PFSK-1 (cell line): Measurements from ENCODE around the gene SMIM35.

Source experiments
- POLR2AphosphoS5 ChIP-seq: IDR thresholded peaks from 2 replicates; pipeline ENCODE4 v1.6.1; 2012; ENCODE audit warnings: low read depth, mild to moderate bottlenecking, control low read depth, low read length, moderate library complexity
- SIN3A ChIP-seq: IDR thresholded peaks from 2 replicates; pipeline ENCODE4 v1.6.1; 2012; ENCODE audit warnings: mild to moderate bottlenecking, low read length, moderate library complexity, borderline replicate concordance; ENCODE audit not compliant: insufficient read depth
- TAF1 ChIP-seq: IDR thresholded peaks from 2 replicates; pipeline ENCODE4 v1.6.1; 2012; ENCODE audit warnings: low read length, control low read depth, borderline replicate concordance; ENCODE audit not compliant: insufficient read depth
- TF ChIP-seq, protein P1 (sequence below), 2 experiments: IDR thresholded peaks; 2 replicates each; pipeline versions ENCODE4 v1.6.1 to v1.8.0; 2011 to 2012; ENCODE audit warnings: low read depth in 2 of 2, low read length in 2 of 2, control low read depth in 1 of 2, inconsistent platforms in 1 of 2, mild to moderate bottlenecking in 1 of 2, moderate library complexity in 1 of 2; ENCODE audit not compliant: insufficient read depth in 1 of 2

DNA sequence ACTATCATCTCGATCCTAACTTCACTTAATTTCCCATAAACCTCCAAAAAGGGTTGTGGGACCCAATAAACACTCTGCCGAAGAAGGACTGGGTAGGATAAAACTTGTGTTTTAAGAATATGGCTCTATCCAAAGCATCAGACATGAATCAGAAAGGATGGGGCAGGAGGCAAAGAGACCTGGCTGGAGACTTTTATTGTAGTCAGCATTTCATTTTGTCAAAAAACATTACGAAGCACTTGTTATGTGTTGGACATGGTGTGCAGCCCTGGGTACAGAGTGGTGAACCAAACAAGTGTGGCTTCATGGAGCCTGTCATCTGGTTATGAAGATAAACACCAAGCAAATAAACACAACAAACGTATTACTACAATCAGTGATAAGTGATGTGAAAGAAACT lies 83.3 kb downstream of the SMIM35 start:
- TF ChIP-seq POLR2AphosphoS5 (no peak), TAF1 (no peak), SIN3A (no peak)
- TF ChIP-seq, protein P1, sequence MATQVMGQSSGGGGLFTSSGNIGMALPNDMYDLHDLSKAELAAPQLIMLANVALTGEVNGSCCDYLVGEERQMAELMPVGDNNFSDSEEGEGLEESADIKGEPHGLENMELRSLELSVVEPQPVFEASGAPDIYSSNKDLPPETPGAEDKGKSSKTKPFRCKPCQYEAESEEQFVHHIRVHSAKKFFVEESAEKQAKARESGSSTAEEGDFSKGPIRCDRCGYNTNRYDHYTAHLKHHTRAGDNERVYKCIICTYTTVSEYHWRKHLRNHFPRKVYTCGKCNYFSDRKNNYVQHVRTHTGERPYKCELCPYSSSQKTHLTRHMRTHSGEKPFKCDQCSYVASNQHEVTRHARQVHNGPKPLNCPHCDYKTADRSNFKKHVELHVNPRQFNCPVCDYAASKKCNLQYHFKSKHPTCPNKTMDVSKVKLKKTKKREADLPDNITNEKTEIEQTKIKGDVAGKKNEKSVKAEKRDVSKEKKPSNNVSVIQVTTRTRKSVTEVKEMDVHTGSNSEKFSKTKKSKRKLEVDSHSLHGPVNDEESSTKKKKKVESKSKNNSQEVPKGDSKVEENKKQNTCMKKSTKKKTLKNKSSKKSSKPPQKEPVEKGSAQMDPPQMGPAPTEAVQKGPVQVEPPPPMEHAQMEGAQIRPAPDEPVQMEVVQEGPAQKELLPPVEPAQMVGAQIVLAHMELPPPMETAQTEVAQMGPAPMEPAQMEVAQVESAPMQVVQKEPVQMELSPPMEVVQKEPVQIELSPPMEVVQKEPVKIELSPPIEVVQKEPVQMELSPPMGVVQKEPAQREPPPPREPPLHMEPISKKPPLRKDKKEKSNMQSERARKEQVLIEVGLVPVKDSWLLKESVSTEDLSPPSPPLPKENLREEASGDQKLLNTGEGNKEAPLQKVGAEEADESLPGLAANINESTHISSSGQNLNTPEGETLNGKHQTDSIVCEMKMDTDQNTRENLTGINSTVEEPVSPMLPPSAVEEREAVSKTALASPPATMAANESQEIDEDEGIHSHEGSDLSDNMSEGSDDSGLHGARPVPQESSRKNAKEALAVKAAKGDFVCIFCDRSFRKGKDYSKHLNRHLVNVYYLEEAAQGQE (IDR thresholded peaks at IDR 0.05; ENCODE audit: insufficient read depth in 1 of 2, low read depth in 2 of 2, low read length in 2 of 2), result no peak
